Common myeloid progenitor, CD34-positive (primary cell): ENCODE measurements around the gene TSPAN32.
A peak's percentile ranks its signal among the peaks of the same experiment; 100 is the strongest.

Experiments used
- CTCF ChIA-PET: fragments of 350-600 bp; sonication (Branson Sonifier 250); formaldehyde crosslinking; loops from one replicate; lab custom pipeline; 2021; ENCODE audit warnings: antibody characterized with exemption; lab: Charles Lee
- POLR2A ChIA-PET: fragments of 350-600 bp; sonication (Branson Sonifier 250); formaldehyde crosslinking; loops from one replicate; lab custom pipeline; 2021; ENCODE audit warnings: antibody characterized with exemption; lab: Charles Lee
- DNase-seq, 3 donors: peaks; one replicate each; pipeline versions ENCODE4 v3.0.0 to v3.0.0-alpha.2; 2013
- H3K27ac ChIP-seq, 2 experiments: 1 replicate in 1 of 2; 2 replicates in 1 of 2; pipeline ENCODE4 v1.7.0; 2013; ENCODE audit warnings: inconsistent platforms in 2 of 2, low read length in 2 of 2, mild to moderate bottlenecking in 2 of 2, low read depth in 1 of 2, moderate library complexity in 1 of 2; ENCODE audit not compliant: severe bottlenecking in 2 of 2, insufficient read depth in 1 of 2, poor library complexity in 1 of 2
- H3K27me3 ChIP-seq, 5 experiments: replicated peaks in 2 of 5; 1 replicate in 3 of 5; 2 replicates in 2 of 5; pipeline versions ENCODE4 v1.6.1 to v1.7.0; 2013; ENCODE audit warnings: low read length in 4 of 5, mild to moderate bottlenecking in 2 of 5, moderate library complexity in 2 of 5, inconsistent platforms in 1 of 5; ENCODE audit not compliant: insufficient read depth in 5 of 5, control insufficient read depth in 4 of 5
- H3K36me3 ChIP-seq, 4 experiments: 1 replicate in 2 of 4; 2 replicates in 2 of 4; pipeline versions ENCODE4 v1.6.1 to v1.7.0; 2013; ENCODE audit warnings: low read length in 3 of 4, control low read depth in 1 of 4, mild to moderate bottlenecking in 1 of 4; ENCODE audit not compliant: control insufficient read depth in 4 of 4, insufficient read depth in 4 of 4
- H3K4me1 ChIP-seq, 4 experiments: 1 replicate in 3 of 4; 2 replicates in 1 of 4; pipeline versions ENCODE4 v1.6.1 to v1.7.1; 2013; ENCODE audit warnings: low read length in 3 of 4, mild to moderate bottlenecking in 3 of 4, control low read depth in 1 of 4, inconsistent platforms in 1 of 4, moderate library complexity in 1 of 4; ENCODE audit not compliant: control insufficient read depth in 4 of 4, insufficient read depth in 4 of 4; ENCODE audit errors: control extremely low read depth in 1 of 4
- H3K4me3 ChIP-seq, 7 experiments: 1 replicate in 4 of 7; 2 replicates in 3 of 7; pipeline versions ENCODE4 v1.5.1 to v1.7.0; 2013; ENCODE audit warnings: mild to moderate bottlenecking in 7 of 7, low read length in 6 of 7, moderate library complexity in 6 of 7, inconsistent platforms in 2 of 7, low read depth in 2 of 7, control low read depth in 1 of 7; ENCODE audit not compliant: insufficient read depth in 4 of 7, control insufficient read depth in 1 of 7; ENCODE audit errors: extremely low read depth in 1 of 7
- H3K9me3 ChIP-seq, 5 experiments: 1 replicate in 4 of 5; 2 replicates in 1 of 5; pipeline versions ENCODE4 v1.6.1 to v1.7.1; 2013; ENCODE audit warnings: low read length in 4 of 5, mild to moderate bottlenecking in 2 of 5, inconsistent platforms in 1 of 5, low read depth in 1 of 5, moderate library complexity in 1 of 5; ENCODE audit not compliant: control insufficient read depth in 4 of 5, insufficient read depth in 2 of 5; ENCODE audit errors: control extremely low read depth in 1 of 5
- WGBS: methylation state at CpG from one replicate; pipeline ENCODE4 v1.1.5; 2013; ENCODE audit not compliant: insufficient coverage; 5-methylcytosine and 5-hydroxymethylcytosine counted together

TSPAN32 gene

DNA sequence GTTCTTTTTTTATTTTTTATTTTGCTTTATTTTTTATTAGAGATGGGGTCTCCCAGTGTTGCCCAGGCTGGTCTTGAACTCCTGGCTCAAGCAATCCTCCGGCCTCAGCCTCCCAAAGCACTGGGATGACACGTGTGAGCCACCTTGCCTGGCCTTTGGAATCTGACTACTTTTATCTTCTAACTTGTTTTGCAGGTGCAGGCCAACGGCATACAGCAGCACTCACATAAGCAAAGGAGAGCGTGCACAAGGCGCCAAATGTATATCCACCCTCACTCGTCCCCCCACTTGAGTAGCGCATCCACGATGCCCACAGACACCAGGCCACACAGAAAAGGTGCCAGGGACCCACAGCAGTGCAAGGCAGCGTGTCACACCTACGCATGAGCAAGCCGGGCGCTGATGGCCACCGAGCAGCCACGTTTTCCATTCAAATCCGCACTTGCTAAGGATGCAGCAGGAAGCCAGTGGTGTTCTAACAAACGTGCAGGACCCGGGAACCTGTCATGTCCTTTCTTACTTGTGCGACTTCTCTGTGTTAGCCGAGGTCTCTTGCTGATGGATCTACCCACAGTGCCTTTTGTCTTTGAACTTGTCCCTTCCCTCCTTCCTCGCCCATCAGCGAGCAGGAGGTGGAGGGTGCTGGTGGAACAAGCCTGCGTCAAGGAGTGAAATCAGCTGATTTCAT, 37.3 kb upstream of the TSPAN32 start:
- Histone ChIP-seq H3K4me3 (no peak overlapping the region), H3K27ac (no peak overlapping the region), H3K9me3 (no peaks in the 10 kb centered on the region), H3K4me1 (peaks cover 0 to 28% (median 25%) of the 10 kb centered on the region in 4 experiments), H3K27me3 (no peaks in the 10 kb centered on the region), H3K36me3 (no peaks in the 10 kb centered on the region)
- ChIA-PET CTCF (interaction anchor here (1.9 kb wide), 1 partner anchor 56 kb away, joined by 6 read pairs; no protein-coding TSS in a partner anchor), POLR2A (no interaction called here)
- WGBS: 97% methylated on average over 22 of the region's 22 CpGs
- no peak for DNase-seq

DNA sequence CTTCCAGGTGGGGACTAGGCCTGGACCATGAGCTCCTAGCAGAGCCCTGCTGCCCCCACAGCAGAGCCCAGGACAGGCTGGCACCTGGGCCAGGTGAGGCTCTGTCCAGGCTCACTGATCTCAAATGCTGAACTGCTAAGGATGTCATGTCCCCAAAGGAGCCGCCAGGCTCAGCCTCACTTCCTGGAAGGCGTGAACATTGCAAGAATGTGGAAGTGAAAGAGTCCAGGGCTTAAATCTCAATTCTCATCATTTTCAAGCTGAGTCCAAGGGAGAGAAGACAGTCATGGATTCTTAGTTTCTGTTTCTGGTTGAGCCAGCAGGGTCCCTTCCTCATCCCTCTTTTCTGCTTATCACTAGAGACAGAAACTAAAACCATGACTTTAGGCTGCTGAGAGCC, 36.4 kb upstream of the TSPAN32 start:
- H3K4me1 ChIP-seq: peaks cover 0 to 36% (median 34%) of the 10 kb centered on the region in 4 experiments
- H3K36me3 ChIP-seq: no peaks in the 10 kb centered on the region
- POLR2A ChIA-PET: interaction anchor here (0.6 to 0.7 kb wide), 2 partner anchors 42 to 177 kb away, joined by 4 to 5 read pairs; no protein-coding TSS in a partner anchor
- peak; percentile 59 to 87 (median 85) for DNase-seq
- no peak overlapping the region for H3K27ac ChIP-seq
- WGBS: 0% methylated on average over 2 of the region's 2 CpGs
- CTCF ChIA-PET: no interaction called here
- peaks cover 0 to 8% (median 3%) of the 10 kb centered on the region in 5 experiments for H3K27me3 ChIP-seq
- no peaks in the 10 kb centered on the region for H3K9me3 ChIP-seq
- peak overlapping the region in 2 of 7 experiments; percentile 44 to 46 for H3K4me3 ChIP-seq

DNA sequence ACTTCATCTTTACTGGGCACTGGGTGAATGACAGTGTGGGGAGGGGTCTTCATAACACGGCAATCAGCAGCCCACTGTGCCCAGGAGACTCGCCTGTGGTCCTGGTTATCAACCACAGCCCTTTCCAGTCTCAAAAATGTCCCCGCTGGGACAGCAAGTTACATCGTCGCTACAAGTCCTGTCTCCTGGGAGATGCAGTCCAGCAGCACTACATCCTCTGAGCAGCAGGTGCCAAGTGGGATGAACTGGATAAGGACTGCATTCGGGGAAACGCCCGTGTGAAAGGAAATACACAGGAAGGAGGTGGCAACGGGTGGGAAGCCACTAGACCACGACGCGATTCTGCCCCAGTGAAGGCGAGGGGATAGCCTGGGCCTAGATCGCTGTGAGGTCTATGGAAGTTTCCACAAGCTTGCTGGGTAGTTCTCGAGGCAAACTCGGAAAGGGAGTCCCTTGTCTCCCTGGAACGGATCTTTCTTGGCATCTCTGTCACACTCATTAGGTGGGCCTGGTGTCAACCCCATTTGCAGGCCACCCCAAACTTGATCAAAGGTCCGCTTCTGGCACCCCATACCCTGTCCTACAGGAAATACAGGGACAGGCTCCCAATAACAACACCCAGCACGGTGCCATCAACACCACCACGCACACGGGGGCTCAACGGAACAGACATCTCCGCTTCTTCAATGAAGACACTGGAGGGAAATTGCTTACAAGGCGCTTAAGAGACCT, 35.8 kb upstream of the TSPAN32 start:
- peak overlapping the region in 2 of 7 experiments; percentile 44 to 46 for H3K4me3 ChIP-seq
- peak in 1 of 3 donors; percentile 11 for DNase-seq
- no peaks in the 10 kb centered on the region for H3K36me3 ChIP-seq
- H3K27me3 ChIP-seq: peaks cover 0 to 14% (median 9%) of the 10 kb centered on the region in 5 experiments
- POLR2A ChIA-PET: interaction anchor here (0.6 kb wide), 1 partner anchor 42 kb away, joined by 5 read pairs; no protein-coding TSS in a partner anchor
- H3K4me1 ChIP-seq: peaks cover 0 to 43% (median 40%) of the 10 kb centered on the region in 4 experiments
- CTCF ChIA-PET: no interaction called here
- no peaks in the 10 kb centered on the region for H3K9me3 ChIP-seq
- WGBS: 55% methylated on average over 22 of the region's 24 CpGs
- H3K27ac ChIP-seq: no peak overlapping the region

DNA sequence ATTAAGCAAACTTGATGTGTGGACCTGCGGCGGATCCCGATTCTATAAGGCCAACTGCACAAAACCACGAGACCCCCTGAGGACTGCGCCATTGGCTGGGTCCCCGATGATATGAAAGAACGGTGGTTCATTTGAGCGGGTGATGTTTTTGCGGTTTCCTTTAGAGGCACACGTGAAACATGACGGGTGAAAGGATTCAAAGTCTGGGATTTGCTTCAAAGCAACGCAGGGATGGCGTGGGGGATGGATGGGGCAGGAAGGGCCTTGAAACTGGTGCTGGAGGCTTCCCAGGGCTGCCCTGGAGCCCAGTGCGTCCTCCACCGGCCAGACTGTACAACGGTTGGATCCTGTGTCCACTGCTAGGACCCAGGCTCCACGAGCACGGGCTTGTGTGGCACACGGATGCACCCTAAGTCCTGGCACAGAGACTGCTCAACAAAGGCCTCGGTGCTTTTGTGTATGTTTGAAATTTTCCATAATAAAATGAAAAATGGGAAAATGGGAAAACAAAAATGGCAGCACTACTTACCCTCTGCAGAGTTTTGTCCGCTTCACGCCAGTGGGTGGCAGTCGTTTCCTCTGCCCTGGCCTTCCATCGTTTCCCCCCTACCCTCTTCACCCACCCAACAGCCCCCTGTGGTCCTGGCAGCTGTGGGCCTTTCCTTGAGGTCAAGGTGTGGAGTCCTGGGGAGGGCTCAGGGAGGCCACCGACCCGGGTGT, 35.1 kb upstream of the TSPAN32 start:
- POLR2A ChIA-PET: no interaction called here
- no peak overlapping the region for H3K4me3 ChIP-seq
- no peak overlapping the region for H3K27ac ChIP-seq
- H3K36me3 ChIP-seq: no peaks in the 10 kb centered on the region
- CTCF ChIA-PET: interaction anchor here (1.4 to 1.6 kb wide), 3 partner anchors 8 to 39 kb away, joined by 5 to 6 read pairs (median 5); partner anchors contain the start of genes C11orf21 and TSPAN32
- WGBS: 97% methylated on average over 24 of the region's 26 CpGs
- DNase-seq: no peak
- no peaks in the 10 kb centered on the region for H3K9me3 ChIP-seq
- H3K27me3 ChIP-seq: peaks cover 0 to 21% (median 12%) of the 10 kb centered on the region in 5 experiments
- peaks cover 0 to 48% (median 43%) of the 10 kb centered on the region in 4 experiments for H3K4me1 ChIP-seq

DNA sequence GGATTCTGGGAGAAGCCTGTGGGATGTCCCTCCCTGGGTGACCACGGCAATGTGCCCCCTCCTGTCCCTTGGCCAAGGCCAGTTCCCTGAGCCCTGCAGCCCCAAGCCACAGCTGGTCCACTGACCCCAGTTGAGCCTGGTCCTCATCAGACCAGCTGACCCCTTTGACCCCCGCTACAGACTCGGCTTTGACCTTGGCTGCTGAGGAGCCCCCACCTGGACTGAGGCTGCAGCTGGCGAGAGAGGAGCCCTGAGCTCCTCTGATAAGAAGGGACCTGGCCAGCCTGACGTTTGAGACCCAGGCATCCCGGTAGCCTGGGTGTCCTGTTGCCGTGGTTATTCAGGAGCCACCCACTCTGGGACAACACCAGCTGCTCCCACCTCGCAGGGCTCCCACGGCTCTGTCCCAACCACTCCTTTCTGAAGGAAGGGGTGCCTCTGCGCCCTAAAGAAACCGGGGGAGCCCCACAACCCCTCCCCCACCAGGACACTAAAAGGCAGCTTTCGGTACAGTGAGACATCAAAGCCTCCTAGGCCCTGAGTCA, 34.4 kb upstream of the TSPAN32 start:
- H3K27ac ChIP-seq: no peak overlapping the region
- H3K4me1 ChIP-seq: peaks cover 0 to 48% (median 43%) of the 10 kb centered on the region in 4 experiments
- no peaks in the 10 kb centered on the region for H3K9me3 ChIP-seq
- H3K36me3 ChIP-seq: no peaks in the 10 kb centered on the region
- peaks cover 0 to 28% (median 18%) of the 10 kb centered on the region in 5 experiments for H3K27me3 ChIP-seq
- H3K4me3 ChIP-seq: no peak overlapping the region
- DNase-seq: no peak
- POLR2A ChIA-PET: no interaction called here
- CTCF ChIA-PET: interaction anchor here (1.4 to 1.6 kb wide), 3 partner anchors 8 to 38 kb away, joined by 5 to 6 read pairs (median 5); partner anchors contain the start of genes C11orf21 and TSPAN32
- 89% methylated on average over 9 of the region's 12 CpGs for WGBS

DNA sequence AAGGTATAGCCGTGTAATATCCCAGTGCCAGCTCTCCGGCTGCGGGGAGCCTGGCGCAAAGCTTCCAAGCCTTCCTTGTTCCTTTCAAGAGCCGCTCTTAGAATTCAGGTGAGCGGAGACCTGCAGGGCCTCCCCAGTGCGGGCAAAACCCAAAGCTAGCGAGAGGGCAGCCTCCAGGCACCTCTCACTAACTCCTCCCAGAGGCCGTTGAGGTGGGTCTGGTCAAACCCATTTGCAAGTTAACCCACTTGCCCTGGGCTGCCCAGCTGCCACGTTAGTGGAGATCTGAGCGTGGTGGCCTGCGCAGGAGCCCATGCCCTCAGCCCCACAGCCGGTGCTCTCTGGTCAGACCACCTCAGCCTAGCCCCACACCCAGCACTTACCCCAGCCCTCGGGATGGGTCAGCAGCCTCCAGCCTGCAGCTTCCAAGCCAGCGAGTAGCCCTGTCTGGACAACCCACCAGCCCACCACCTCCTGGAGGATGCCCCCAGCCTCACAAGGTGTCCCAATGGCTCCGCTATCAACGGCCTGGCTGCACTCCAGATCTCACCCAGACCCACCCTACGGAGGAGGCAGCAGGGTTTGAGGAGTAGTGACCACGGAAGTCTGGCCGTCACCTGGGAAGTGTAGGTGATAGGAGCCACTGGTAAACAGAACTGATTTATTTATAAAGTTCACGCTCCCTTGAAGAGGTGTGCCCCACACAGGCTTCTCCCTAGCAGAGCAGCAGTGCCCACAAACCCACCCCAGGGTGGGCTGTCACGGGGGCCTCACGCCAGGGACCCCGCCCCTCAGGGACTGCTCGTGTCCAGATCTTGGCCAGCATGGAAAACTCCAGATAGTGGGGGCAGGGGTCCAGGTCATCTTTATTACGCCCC, 33.7 kb upstream of the TSPAN32 start:
- Histone ChIP-seq H3K27me3 (peaks cover 0 to 35% (median 23%) of the 10 kb centered on the region in 5 experiments), H3K9me3 (no peaks in the 10 kb centered on the region), H3K36me3 (no peaks in the 10 kb centered on the region), H3K4me1 (peaks cover 0 to 48% (median 43%) of the 10 kb centered on the region in 4 experiments), H3K4me3 (peak overlapping the region in 3 of 7 experiments; percentile 36 to 73 (median 61)), H3K27ac (no peak overlapping the region)
- DNase-seq: no peak
- CTCF ChIA-PET: interaction anchor here (0.5 to 1.6 kb wide), 4 partner anchors 9 to 37 kb away, joined by 3 to 6 read pairs (median 5); partner anchors contain the start of genes C11orf21 and TSPAN32
- POLR2A ChIA-PET: no interaction called here
- WGBS: 95% methylated on average over 22 of the region's 26 CpGs
